H9 (cell line): ENCODE measurements around the gene RRP15. TPM values are rescaled to one million over a fixed set of nuclear protein-coding genes. Genes with fewer than 3 reads are reported as not detected.

Source experiments
- DNase-seq: peaks from one replicate; pipeline ENCODE4 v3.0.0-alpha.2; 2017
- H2AFZ ChIP-seq: one replicate; pipeline ENCODE4 v1.6.1; 2013; ENCODE audit warnings: mild to moderate bottlenecking, low read length, control low read depth, moderate library complexity
- H2AK5ac ChIP-seq: 2 replicates; pipeline ENCODE4 v1.6.1; 2013; ENCODE audit warnings: low read length, control low read depth, mixed read lengths; ENCODE audit not compliant: insufficient read length
- H2BK120ac ChIP-seq: one replicate; pipeline ENCODE4 v1.6.1; 2013; ENCODE audit warnings: low read depth, mild to moderate bottlenecking, low read length, control low read depth, inconsistent platforms; ENCODE audit not compliant: poor library complexity, severe bottlenecking
- H2BK12ac ChIP-seq: 2 replicates; pipeline ENCODE4 v1.6.1; 2013; ENCODE audit warnings: low read length, control low read depth, mixed read lengths, low read depth; ENCODE audit not compliant: insufficient read length
- H2BK15ac ChIP-seq: 2 replicates; pipeline ENCODE4 v1.6.1; 2013; ENCODE audit warnings: low read depth, low read length, control low read depth
- H2BK20ac ChIP-seq: one replicate; pipeline ENCODE4 v1.6.1; 2013; ENCODE audit warnings: low read depth, mild to moderate bottlenecking, low read length, control low read depth, inconsistent platforms; ENCODE audit not compliant: poor library complexity, severe bottlenecking
- H2BK5ac ChIP-seq: 2 replicates; pipeline ENCODE4 v1.6.1; 2013; ENCODE audit warnings: low read length, control low read depth, mixed read lengths; ENCODE audit not compliant: insufficient read length
- H3K14ac ChIP-seq: 2 replicates; pipeline ENCODE4 v1.6.1; 2013; ENCODE audit warnings: low read length, control low read depth; ENCODE audit not compliant: insufficient read depth
- H3K18ac ChIP-seq: 2 replicates; pipeline ENCODE4 v1.6.1; 2013; ENCODE audit warnings: low read depth, mild to moderate bottlenecking, mixed read lengths, low read length, control low read depth; ENCODE audit not compliant: insufficient read length
- H3K23ac ChIP-seq: 2 replicates; pipeline ENCODE4 v1.6.1; 2013; ENCODE audit warnings: low read length, control low read depth, mixed read lengths, low read depth; ENCODE audit not compliant: insufficient read length
- H3K23me2 ChIP-seq: 2 replicates; pipeline ENCODE4 v1.6.1; 2013; ENCODE audit warnings: low read depth, mild to moderate bottlenecking, mixed read lengths, low read length, control low read depth; ENCODE audit not compliant: insufficient read length, poor library complexity, severe bottlenecking
- H3K27ac ChIP-seq: 2 replicates; pipeline ENCODE4 v1.5.1; 2013; ENCODE audit warnings: low read length, control low read depth, mixed read lengths, low read depth; ENCODE audit not compliant: insufficient read length
- H3K27me3 ChIP-seq: 2 replicates; pipeline ENCODE4 v1.6.1; 2013; ENCODE audit warnings: low read length, control low read depth, inconsistent platforms; ENCODE audit not compliant: insufficient read depth
- H3K4ac ChIP-seq: 2 replicates; pipeline ENCODE4 v1.6.1; 2013; ENCODE audit warnings: low read depth, mild to moderate bottlenecking, control low read depth, inconsistent platforms, low read length, moderate library complexity
- H3K4me1 ChIP-seq: 2 replicates; pipeline ENCODE4 v1.6.1; 2013; ENCODE audit warnings: low read length, control low read depth, inconsistent platforms; ENCODE audit not compliant: insufficient read depth
- H3K4me2 ChIP-seq: 2 replicates; pipeline ENCODE4 v1.6.1; 2013; ENCODE audit warnings: low read length, control low read depth, mixed read lengths; ENCODE audit not compliant: insufficient read length, insufficient read depth
- H3K56ac ChIP-seq: 2 replicates; pipeline ENCODE4 v1.6.1; 2013; ENCODE audit warnings: low read depth, mild to moderate bottlenecking, mixed read lengths, low read length, control low read depth; ENCODE audit not compliant: insufficient read length
- H3K79me1 ChIP-seq: 2 replicates; pipeline ENCODE4 v1.6.1; 2013; ENCODE audit warnings: low read depth, mild to moderate bottlenecking, moderate library complexity, low read length, control low read depth, inconsistent platforms; ENCODE audit not compliant: insufficient read depth, poor library complexity, severe bottlenecking
- H3K79me2 ChIP-seq: 2 replicates; pipeline ENCODE4 v1.6.1; 2013; ENCODE audit warnings: low read length, control low read depth, inconsistent platforms; ENCODE audit not compliant: insufficient read depth
- H3K9ac ChIP-seq: 2 replicates; pipeline ENCODE4 v1.6.1; 2013; ENCODE audit warnings: low read length, control low read depth, mixed read lengths; ENCODE audit not compliant: insufficient read length; ENCODE audit errors: extremely low read depth
- H3K9me3 ChIP-seq: one replicate; pipeline ENCODE4 v1.6.1; 2013; ENCODE audit warnings: low read depth, low read length, inconsistent platforms; ENCODE audit not compliant: control insufficient read depth
- H3T11ph ChIP-seq: one replicate; pipeline ENCODE4 v1.6.1; 2013; ENCODE audit warnings: mild to moderate bottlenecking, low read length, control low read depth, inconsistent platforms
- H4K20me1 ChIP-seq: one replicate; pipeline ENCODE4 v1.6.1; 2013; ENCODE audit not compliant: control insufficient read depth, insufficient read length, insufficient read depth
- H4K5ac ChIP-seq: 2 replicates; pipeline ENCODE4 v1.6.1; 2013; ENCODE audit warnings: low read depth, mild to moderate bottlenecking, mixed read lengths, low read length, control low read depth; ENCODE audit not compliant: insufficient read length
- H4K8ac ChIP-seq: replicated peaks from 2 replicates; pipeline ENCODE4 v1.6.1; 2013; ENCODE audit warnings: low read length, control low read depth, mixed read lengths, low read depth; ENCODE audit not compliant: insufficient read length
- H4K91ac ChIP-seq: 2 replicates; pipeline ENCODE4 v1.6.1; 2013; ENCODE audit warnings: low read depth, mild to moderate bottlenecking, moderate library complexity, mixed read lengths, low read length, control low read depth; ENCODE audit not compliant: insufficient read length
- H3K27ac Mint-ChIP-seq, 3 experiments: 2 replicates in 2 of 3; 3 replicates in 1 of 3; pipeline ENCODE4 v1.8.0; 2020 to 2021; ENCODE audit warnings: mixed read lengths in 3 of 3, mild to moderate bottlenecking in 1 of 3, moderate library complexity in 1 of 3
- H3K27me3 Mint-ChIP-seq: 2 replicates; pipeline ENCODE4 v1.8.0; 2021; ENCODE audit warnings: low read depth, mild to moderate bottlenecking, moderate library complexity, mixed read lengths
- H3K36me3 Mint-ChIP-seq, 3 experiments: 2 replicates in 2 of 3; 3 replicates in 1 of 3; pipeline ENCODE4 v1.8.0; 2020 to 2021; ENCODE audit warnings: low read depth in 3 of 3, mixed read lengths in 3 of 3; ENCODE audit not compliant: insufficient read depth in 1 of 3
- H3K4me1 Mint-ChIP-seq, 2 experiments: 2 replicates each; pipeline ENCODE4 v1.8.0; 2020; ENCODE audit warnings: mixed read lengths in 2 of 2
- H3K4me3 Mint-ChIP-seq, 2 experiments: 2 replicates in 1 of 2; 3 replicates in 1 of 2; pipeline ENCODE4 v1.8.0; 2020 to 2021; ENCODE audit warnings: mild to moderate bottlenecking in 2 of 2, mixed read lengths in 2 of 2, moderate library complexity in 1 of 2
- H3K9me3 Mint-ChIP-seq, 2 experiments: 2 replicates in 1 of 2; 3 replicates in 1 of 2; pipeline ENCODE4 v1.8.0; 2020; ENCODE audit warnings: mild to moderate bottlenecking in 2 of 2, mixed read lengths in 2 of 2, moderate library complexity in 1 of 2
- CTCF ChIP-seq: fragments of 200-600 bp; sonication (generic); conservative IDR thresholded peaks from 3 replicates; pipeline ENCODE4 v1.8.0; 2021; ENCODE audit warnings: antibody characterized with exemption, mild to moderate bottlenecking
- WGBS: extraction: QIAGEN DNeasy Blood & Tissue Kit; methylation state at CpG from one replicate; pipeline ENCODE4 v1.1.7; 2013; ENCODE audit warnings: missing lambda C conversion rate, low lambda C conversion rate, mixed read lengths; ENCODE audit not compliant: insufficient read length; ENCODE audit errors: extremely low coverage; 5-methylcytosine and 5-hydroxymethylcytosine counted together
- total RNA-seq: library from RNA; stranded (reverse); gene quantifications from 2 replicates; pipeline ENCODE4 v1.2.1, GENCODE V29; 2021

Gene RRP15
- total RNA-seq, 1 experiment from 2014 or later: 48.7 TPM

- Histone ChIP-seq H3K27me3 (no peaks in the 10 kb centered on the region), H2BK5ac (no peak overlapping the region), H2BK15ac (no peak overlapping the region), H3K9ac (no peak overlapping the region), H3K23me2 (no peaks in the 10 kb centered on the region), H3K79me2 (no peaks in the 10 kb centered on the region), H2AK5ac (no peak overlapping the region), H2BK20ac (no peak overlapping the region), H4K20me1 (no peaks in the 10 kb centered on the region), H3K23ac (no peak overlapping the region), H3K56ac (no peak overlapping the region), H3K4ac (no peak overlapping the region), H3K27ac (no peak overlapping the region), H4K8ac (no peak overlapping the region), H3K79me1 (no peaks in the 10 kb centered on the region), H3K14ac (no peak overlapping the region), H3T11ph (no peak overlapping the region), H3K4me2 (no peak overlapping the region), H4K5ac (no peak overlapping the region), H2BK12ac (no peak overlapping the region), H4K91ac (no peak overlapping the region), H2BK120ac (no peak overlapping the region), H3K9me3 (no peaks in the 10 kb centered on the region), H2AFZ (no peak overlapping the region), H3K4me1 (no peaks in the 10 kb centered on the region), H3K18ac (no peak overlapping the region)
- Mint-ChIP-seq H3K27ac (no peak overlapping the region), H3K36me3 (no peaks in the 10 kb centered on the region), H3K27me3 (no peaks in the 10 kb centered on the region), H3K9me3 (no peaks in the 10 kb centered on the region), H3K4me1 (peaks cover 0 to 4% of the 10 kb centered on the region in 2 experiments; a peak in 1 of 4 replicates), H3K4me3 (no peak overlapping the region)
- no CpG with 5 or more reads among the region's 2 CpGs for WGBS
- no peak for DNase-seq
- no peak for TF ChIP-seq CTCF
These were observed 98.0 kb downstream of the RRP15 start for GRCh38 chr1:218383051-218383450.
